PFSK-1 (cell line): Measurements from ENCODE around the gene GC.

Experiments
- POLR2AphosphoS5 ChIP-seq: IDR thresholded peaks from 2 replicates; pipeline ENCODE4 v1.6.1; 2012; ENCODE audit warnings: low read depth, mild to moderate bottlenecking, control low read depth, low read length, moderate library complexity
- TF ChIP-seq, protein P1 (sequence below), 2 experiments: IDR thresholded peaks; 2 replicates each; pipeline versions ENCODE4 v1.6.1 to v1.8.0; 2011 to 2012; ENCODE audit warnings: low read depth in 2 of 2, low read length in 2 of 2, control low read depth in 1 of 2, inconsistent platforms in 1 of 2, mild to moderate bottlenecking in 1 of 2, moderate library complexity in 1 of 2; ENCODE audit not compliant: insufficient read depth in 1 of 2

GRCh38 chr4:71698141-71698540, 85.7 kb downstream of the GC start:
- TF ChIP-seq POLR2AphosphoS5 = no peak
- TF ChIP-seq, protein P1, sequence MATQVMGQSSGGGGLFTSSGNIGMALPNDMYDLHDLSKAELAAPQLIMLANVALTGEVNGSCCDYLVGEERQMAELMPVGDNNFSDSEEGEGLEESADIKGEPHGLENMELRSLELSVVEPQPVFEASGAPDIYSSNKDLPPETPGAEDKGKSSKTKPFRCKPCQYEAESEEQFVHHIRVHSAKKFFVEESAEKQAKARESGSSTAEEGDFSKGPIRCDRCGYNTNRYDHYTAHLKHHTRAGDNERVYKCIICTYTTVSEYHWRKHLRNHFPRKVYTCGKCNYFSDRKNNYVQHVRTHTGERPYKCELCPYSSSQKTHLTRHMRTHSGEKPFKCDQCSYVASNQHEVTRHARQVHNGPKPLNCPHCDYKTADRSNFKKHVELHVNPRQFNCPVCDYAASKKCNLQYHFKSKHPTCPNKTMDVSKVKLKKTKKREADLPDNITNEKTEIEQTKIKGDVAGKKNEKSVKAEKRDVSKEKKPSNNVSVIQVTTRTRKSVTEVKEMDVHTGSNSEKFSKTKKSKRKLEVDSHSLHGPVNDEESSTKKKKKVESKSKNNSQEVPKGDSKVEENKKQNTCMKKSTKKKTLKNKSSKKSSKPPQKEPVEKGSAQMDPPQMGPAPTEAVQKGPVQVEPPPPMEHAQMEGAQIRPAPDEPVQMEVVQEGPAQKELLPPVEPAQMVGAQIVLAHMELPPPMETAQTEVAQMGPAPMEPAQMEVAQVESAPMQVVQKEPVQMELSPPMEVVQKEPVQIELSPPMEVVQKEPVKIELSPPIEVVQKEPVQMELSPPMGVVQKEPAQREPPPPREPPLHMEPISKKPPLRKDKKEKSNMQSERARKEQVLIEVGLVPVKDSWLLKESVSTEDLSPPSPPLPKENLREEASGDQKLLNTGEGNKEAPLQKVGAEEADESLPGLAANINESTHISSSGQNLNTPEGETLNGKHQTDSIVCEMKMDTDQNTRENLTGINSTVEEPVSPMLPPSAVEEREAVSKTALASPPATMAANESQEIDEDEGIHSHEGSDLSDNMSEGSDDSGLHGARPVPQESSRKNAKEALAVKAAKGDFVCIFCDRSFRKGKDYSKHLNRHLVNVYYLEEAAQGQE (IDR thresholded peaks at IDR 0.05; ENCODE audit: insufficient read depth in 1 of 2, low read depth in 2 of 2, low read length in 2 of 2) = no peak
